GM19463 (cell line): ENCODE measurements around the gene VAPB.
A peak's percentile ranks its signal among the peaks of the same experiment; 100 is the strongest.

ENCODE experiments used
- ATAC-seq: cut with Tn5 transposase; IDR thresholded peaks from one replicate; pipeline ENCODE4 v1.9.1; 2021; ENCODE audit warnings: mild to moderate bottlenecking, moderate library complexity; ENCODE audit not compliant: unreplicated experiment

The VAPB gene

DNA sequence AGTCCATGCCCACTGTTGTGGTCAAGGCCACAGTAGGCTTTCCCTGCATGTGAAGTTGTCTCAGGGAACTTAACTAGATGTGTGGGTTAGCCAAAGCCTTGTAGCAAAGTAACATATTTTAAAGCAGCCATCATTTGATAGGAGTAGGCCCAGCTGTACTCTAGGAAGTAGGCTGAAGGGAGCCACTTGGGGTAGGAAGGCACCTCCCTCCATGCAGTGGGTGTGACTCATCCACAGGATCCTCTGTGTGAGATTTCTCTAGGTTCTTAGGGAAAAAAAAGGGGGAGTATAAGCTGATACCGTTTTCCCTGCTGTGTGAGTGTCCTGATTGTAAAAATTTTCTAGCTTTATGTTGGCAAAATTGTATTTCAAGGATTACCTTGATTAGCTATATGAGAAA is 44.7 kb downstream of the VAPB start:
- no peak for ATAC-seq

DNA sequence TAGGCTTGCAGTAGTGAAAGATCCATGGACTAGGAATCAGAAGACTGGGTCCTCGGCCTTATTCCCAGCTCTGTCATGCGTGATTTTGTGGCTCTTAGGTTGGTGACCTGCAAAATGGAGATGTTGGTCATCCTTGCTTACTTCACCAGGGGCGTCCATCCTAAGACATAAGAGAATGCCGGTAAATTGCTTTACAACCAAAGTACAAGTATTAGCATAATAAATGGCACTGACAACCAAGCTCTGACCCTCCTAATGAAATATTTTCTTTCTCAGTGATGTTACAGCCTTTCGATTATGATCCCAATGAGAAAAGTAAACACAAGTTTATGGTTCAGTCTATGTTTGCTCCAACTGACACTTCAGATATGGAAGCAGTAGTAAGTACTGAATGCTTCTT is 45.3 kb downstream of the VAPB start:
- ATAC-seq: no peak

DNA sequence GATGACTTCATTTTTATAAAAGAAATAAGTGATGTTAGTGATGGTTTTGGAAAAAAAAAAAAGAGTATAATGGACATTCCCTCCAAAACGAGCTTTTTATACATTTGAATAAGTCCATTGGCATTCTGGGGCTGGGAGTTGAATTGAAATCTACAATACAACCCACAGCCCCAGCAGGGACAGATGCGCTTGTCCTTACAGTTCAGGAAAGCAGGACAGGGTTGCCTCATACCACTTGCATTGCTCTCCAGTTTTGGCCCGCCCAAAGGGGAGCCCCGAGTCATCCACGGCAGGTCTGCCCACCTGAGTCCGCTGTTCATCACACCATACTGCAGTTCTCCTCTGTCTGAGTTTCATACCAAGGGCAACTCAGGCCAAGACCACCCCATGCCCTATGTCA is 46.2 kb downstream of the VAPB start:
- no peak for ATAC-seq

DNA sequence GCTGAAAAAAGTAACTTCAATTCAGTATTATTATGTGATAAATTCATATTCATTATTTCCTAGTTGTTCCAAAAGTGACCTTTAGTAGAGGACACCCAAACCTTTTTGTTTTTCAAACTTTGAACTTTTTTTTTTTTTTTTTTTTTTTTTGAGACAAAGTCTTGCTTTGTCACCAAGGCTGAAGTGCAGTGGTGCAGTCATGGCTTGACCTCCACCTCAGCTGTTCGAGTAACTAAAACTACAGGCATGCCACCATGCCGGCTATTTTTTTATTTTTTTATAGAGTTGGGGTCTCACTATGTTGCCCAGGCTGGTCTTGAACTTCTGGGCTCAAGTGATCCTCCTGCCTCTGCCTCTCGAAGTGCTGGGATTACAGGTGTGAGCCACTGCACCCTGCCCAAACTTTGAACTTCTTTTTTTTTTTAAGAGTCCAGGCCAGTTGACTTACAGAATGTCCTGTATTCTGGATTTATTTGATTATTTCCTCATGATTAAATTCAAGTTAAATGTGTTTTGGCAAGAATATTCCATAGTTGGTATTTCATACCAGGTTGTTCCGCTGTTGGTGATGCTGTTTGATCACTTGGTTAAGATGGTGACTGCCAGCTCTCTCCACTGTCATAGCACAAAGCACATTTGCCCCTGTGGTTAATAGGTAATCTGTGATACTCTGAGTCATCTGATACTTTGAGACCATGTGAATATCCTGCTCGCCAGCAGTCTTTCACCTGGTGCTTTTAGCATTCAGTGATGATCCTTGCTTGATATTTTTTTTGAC is 48.0 kb downstream of the VAPB start:
- peak; percentile 91 for ATAC-seq

DNA sequence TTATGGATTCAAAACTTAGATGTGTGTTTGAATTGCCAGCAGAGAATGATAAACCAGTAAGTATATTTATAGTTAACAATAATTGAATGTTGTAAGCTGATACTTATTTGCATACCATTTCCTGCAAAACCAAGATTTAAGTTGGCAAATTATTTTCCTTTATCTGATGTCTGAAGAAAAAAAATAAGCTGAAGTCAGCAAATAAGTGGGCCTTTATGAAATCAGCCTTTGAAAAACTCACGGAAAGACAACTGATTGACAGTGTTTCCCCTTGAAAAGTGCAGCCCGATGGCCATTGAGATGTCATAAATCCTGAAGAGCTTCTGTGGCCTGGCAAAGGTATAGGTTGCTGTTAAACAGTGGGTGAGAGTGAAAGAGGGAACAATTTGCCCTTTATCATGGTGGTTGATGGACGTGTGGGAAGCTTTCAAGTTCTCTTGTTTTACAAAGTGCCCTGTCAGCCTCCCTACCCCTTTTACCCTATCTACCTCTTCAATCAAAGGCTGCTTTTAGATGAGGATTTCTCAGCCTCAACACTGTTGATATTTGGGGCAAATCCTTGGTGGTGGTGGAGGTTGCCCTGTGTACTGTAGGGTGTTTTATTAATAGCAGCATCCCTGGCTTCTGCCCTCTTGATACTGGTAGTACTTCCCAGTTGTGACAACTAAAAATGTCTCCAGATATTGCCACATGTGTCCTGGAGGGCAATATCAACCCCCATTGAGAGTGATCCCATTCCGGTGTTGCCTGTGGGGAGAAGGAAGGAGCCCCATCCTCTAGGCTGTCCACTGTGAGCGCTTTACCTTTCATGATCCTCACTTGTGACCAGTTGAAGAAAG is 50.2 kb downstream of the VAPB start:
- ATAC-seq: no peak

DNA sequence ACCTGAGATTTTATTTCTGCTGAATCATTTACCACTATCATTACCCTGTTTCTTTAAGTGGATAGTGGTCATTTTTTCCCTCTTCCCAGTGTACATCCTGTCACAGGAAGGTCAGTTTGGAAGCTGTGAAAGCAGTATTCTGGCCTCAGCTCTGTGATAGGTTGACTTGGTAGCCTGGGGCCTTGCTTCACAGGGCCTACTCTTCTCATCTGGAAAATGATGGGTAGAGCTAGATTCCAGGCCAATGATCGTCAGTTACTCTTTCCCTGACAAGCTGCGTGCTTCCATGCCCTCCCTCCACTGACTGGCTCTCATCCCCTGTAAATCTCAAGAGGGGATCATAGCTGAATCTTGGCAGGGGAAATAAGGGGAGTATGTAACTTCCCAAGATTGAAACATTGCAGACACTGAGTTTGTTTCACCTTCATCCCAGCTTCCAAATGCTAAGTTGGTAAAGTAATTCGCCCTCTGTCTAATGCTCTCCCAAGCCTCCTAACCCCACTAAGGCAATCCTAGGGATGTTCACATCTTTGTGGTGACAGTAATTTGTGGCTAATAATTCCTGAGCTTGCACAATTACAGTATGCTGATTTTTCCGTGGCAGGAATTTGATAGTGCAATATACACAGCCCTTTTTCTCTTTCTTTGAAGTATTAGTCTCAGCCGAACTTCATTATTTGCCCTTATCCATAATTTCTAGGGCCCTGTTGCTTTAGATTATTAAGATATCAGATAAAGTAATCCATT is 51.2 kb downstream of the VAPB start:
- ATAC-seq: no peak

DNA sequence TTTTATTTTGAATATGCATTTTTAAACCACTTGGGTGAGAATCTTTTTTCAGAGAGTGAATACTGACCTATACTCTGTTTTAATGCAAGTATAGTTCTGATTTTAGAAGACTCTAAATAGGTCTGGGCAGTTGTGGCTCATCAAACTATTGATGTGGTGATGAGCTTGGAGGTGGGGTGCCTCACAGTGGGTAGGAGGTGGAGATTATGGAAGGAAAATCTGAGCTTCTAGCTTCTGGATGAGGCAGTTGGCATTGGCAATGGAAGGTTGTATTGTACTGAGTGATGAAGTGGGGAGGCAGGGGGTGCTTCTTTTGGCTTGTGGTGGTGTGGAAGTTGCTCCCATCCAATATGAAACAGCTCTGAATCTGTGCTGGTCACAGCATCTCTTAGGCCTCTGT is 52.7 kb downstream of the VAPB start:
- no peak for ATAC-seq

DNA sequence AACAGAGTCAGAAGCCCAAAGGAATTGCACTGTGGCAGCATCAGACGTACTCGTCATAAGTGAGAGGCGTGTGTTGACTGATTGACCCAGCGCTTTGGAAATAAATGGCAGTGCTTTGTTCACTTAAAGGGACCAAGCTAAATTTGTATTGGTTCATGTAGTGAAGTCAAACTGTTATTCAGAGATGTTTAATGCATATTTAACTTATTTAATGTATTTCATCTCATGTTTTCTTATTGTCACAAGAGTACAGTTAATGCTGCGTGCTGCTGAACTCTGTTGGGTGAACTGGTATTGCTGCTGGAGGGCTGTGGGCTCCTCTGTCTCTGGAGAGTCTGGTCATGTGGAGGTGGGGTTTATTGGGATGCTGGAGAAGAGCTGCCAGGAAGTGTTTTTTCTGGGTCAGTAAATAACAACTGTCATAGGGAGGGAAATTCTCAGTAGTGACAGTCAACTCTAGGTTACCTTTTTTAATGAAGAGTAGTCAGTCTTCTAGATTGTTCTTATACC is 55.8 kb downstream of the VAPB start:
- ATAC-seq: no peak

DNA sequence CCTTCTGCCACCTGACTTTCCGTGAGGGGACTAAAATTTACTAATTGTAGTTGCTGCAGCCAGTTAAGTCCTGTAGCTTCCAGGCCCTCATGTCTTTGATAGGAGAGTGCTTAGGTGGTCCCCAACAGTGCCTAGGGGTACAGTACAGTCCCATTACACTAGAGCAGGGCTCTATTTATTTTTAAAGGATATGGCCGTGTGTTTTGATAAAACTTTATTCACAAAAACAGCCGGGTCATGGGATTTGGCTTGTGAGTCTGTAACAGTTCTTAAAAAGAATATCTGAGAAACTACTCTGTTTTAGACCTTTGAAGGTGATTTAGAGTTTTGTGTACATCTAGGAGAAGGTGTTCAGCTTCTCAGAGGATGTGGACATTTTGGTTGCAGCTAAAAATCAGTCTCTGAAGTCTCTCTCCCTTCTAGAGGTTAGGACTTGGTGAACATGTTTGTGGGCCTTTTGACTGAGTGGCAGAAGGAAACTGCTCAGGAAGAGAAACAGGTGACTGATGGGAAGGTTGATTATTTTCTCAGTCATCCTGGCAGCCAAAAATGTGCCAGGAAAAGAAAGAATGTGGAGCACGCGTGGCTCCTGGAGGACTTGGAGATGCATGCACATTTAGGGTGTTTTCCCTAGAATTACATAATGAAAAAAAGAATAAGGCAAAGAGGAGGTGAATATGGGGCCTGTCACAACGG is 57.4 kb downstream of the VAPB start:
- no peak for ATAC-seq

DNA sequence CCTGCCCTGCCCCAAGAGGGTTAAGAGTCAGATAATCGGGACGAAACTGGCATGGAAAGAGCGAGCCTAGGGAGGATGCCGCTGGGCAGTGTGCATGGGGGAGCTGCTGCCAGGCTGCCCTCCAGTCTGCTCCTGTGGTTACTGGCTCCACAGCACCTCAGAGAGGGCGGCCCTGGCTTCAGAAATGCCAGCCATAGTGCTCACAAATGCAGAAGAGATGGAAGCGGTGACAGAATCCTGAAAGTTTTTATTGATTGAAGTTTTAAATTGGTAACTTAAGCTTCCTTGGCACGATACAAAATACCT is 57.9 kb downstream of the VAPB start:
- ATAC-seq: no peak

DNA sequence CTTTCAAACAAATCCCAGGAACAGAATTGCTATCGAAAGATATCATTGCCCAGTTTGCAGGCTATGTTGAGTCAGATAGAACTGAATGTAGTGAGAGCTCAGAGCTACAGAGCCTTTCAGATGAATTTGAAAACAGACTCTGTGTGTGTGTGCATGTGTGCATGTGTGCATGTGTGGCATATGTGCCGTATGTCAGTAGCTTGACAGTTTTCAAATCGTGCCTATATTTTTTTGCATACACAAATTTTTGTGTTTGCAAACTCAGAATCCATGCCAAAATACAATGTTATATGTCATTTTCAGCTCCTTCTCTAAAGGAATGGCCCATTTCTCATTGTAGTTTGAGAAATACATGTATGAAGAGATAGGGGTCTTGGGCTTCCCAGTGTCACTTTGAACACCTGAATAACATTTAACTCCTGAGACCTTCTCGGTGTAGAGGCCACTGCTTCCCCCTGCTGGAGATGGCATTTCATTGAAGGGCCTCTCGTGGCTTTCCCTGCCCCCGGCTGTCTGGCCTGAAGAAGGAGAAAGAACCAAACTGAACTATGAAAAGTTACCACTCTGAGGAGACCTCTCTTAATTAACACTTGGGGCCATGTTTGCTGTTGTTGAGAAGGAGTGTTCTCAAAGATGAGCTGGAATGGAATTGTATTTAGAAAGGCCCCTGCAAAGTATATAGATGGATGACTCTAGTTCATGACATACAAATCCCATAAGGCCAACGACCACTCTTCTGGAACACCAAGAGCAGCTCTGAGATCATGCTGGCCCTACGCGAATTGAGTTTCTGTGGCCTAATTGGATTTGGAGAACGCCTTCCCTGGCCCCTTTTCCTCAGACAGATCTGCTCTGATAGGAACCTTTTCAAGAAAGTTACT is 58.7 kb downstream of the VAPB start:
- ATAC-seq: peak; percentile 52

DNA sequence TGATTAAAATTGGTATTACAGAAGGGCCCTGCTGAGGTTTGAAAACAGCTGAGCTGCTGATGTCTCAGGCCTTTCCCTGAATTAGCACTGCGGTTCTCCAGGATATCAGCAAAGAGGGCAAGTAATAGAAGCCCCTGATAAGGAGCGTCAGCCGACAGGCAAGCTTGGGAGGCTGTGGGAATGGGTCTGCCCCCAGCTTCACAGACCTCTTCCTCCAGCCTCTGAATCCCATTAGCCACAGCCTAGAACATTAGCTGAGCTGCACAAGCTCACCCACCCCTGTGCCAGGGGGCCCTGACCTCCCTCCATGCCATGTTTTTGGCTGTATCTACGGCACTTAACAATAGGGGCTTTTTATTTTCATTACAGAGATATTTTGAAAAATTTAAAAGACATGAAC is 59.9 kb downstream of the VAPB start:
- ATAC-seq: no peak

DNA sequence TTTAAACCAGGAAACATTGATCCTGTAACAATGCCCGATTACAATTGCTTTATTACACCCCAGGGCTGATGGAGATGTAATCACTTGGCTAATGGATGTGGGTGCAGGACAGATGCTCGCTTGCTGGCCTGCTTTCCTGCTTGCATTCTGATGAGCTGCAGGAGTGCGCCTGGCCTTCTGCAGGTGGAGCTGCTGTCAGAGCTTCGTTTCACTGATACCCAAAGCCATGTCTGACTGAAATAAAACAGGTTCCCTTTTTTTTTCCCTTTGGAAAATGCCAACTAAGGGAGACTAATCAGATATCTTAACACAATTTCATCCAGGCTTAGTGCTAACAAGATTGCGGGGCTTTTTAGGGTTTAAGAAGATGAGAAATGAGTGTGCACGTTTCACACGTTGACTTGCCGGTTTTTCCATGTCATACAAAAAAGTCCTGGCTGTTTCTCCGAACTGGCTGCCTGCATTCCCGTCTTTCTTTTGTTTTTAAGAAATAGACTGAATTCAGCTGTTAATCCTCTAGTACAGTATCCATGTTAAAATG is 60.7 kb downstream of the VAPB start:
- no peak for ATAC-seq

DNA sequence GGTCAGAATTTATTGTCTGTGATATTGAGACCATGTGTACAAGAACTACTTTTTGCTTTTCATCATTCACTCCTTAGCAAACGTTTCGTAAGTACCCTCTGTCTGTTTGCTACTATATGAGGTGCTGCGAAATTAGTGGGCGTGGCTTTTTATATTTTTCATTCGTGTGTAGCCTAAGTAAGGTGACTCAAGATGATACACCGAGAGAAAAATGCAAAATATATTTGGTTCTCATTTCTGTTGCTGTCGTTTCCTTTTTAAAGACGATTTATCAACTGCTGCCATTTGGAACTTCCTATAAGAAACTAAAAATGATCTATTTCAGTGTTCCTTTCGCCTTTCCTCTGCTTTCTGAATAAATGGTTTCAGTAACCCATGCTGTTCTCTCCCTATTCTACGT is 61.2 kb downstream of the VAPB start:
- ATAC-seq: no peak

DNA sequence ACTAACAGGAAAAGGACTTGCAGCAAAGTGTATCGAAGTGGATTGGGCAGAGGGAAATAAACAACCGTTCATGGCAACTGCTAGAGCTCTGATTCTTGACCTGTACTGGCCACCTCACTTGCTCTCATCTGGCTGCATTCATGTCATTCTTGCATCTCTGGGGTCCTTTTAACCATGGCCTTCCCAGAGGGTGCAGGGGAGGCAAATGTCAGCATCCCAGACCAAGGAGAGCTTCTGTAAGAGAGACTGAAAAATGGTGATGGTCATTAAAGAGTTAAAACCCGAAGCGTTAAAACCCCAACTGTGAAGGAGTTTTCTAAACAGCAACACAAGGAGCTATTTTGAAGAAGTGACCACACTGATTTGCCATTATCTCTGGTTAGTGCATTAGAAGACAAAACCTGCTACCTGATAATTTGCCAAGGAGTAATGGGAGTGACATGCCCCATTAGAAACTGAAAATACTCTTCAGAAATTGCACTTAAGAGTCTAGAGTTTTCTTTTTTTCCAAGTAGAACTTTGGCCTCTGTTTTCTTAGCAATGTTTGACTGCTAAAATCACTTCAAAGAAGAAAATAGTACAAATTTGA is 63.7 kb downstream of the VAPB start:
- no peak for ATAC-seq

DNA sequence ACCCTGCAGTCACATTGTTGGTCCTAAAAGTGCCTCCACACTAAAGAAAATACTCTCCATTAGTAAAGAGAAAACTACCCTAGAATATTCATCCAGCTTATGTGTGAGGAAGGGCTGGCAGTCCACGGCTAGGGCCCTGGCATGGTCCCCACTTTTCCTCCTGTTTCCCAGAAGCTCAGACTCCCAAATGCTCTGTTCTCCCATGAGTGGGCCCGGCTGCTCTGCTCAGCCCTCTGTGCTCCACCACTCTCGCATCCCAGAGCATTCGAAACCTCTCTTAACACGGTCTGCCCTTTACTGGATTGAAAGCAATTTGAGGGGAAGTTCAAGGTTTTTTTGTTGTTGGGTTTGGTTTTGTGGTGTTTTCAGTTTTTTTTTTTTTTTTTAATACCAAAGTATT is 64.4 kb downstream of the VAPB start:
- ATAC-seq: no peak

DNA sequence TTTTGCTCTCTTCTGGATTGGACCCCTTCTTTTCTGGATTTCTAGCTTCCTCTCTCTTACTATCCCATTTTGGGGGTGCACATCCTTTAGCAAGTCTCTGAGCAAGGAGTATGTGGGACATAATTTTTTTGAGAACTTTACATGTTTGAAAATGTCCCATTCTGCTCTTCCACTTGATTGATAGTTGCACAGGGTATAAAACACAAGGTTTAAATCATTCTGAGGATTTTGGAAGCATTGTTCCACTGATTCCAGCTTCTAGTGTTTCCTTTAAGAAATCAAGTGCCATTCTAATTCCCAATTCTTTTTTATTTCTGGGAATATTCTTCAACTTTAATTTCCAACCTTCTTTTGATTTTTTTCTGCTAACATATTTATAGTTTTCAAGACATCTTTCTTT is 65.4 kb downstream of the VAPB start:
- no peak for ATAC-seq

DNA sequence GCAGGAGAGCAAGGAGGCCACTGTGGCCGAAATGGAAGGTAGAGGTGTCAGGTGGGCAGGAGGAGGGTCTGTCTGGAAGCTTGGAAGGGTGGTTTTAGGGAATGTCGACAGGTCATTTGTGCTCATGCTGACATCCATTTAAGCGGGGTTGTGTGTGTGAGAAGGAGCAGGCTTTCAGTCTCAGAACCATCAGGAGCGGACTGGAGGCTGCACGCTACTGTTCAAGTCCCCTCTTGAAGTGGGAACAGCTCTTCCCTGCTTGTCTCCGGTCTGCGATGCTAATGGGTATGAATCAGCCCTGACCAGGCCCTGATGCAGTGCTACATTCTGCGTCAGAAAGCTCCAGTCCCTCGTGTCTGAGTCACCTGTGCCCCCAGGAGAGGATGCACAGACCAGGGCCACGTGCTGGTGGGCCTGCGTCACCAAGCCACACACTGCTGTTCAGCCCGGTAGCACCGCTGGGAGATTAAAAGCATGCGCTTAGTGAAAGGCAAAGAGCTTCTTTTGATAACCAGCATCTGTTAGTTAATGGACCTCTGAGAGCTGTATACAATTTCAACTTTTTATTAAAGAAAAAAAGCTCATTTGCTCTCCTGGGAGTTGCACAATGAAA is 68.2 kb downstream of the VAPB start:
- ATAC-seq: no peak
